Uterus (tissue), 4 donors: ENCODE data around the gene GATAD2A. TPM values are rescaled to one million over a fixed set of nuclear protein-coding genes. Genes with fewer than 3 reads are reported as not detected.

Experiments
- DNase-seq, 2 donors: peaks; one replicate each; pipeline ENCODE4 v3.0.0-alpha.2; 2019 to 2020
- H3K27ac ChIP-seq, 2 donors: fragments of 200-600 bp; sonication (generic); 1 replicate in 1 of 2; 2 replicates in 1 of 2; pipeline ENCODE4 v1.5.1; 2016 to 2018
- H3K27me3 ChIP-seq, 2 donors: fragments of 200-600 bp; sonication (generic); one replicate each; pipeline ENCODE4 v1.5.1; 2018 to 2019; ENCODE audit warnings: control low read depth in 1 of 2
- H3K36me3 ChIP-seq, 2 donors: fragments of 200-600 bp; sonication (generic); one replicate each; pipeline ENCODE4 v1.5.1; 2019; ENCODE audit warnings: control low read depth in 1 of 2
- H3K4me1 ChIP-seq, 2 donors: fragments of 200-600 bp; sonication (generic); one replicate each; pipeline ENCODE4 v1.5.1; 2018 to 2019; ENCODE audit warnings: control low read depth in 1 of 2
- H3K4me3 ChIP-seq, 2 donors: fragments of 200-600 bp; sonication (generic); 1 replicate in 1 of 2; 2 replicates in 1 of 2; pipeline ENCODE4 v1.5.1; 2018 to 2019; ENCODE audit warnings: mild to moderate bottlenecking in 1 of 2
- H3K9me3 ChIP-seq, 2 donors: fragments of 200-600 bp; sonication (generic); one replicate each; pipeline ENCODE4 v1.5.1; 2019; ENCODE audit warnings: control low read depth in 1 of 2
- POLR2A ChIP-seq, 2 donors: fragments of 450-650 bp; IDR thresholded peaks; one replicate each; pipeline ENCODE4 v1.6.1; 2016; ENCODE audit warnings: antibody characterized with exemption in 2 of 2, mild to moderate bottlenecking in 1 of 2, moderate library complexity in 1 of 2
- intact Hi-C: fragments of 100-400 bp; cut with DNase I; formaldehyde crosslinking; loops from one replicate; pipeline ENCODE4 v1.15.1; 2023; ENCODE audit warnings: low total_unique reads
- total RNA-seq, 4 donors: library from RNA; depleted of rRNA in 3 of 4; stranded (reverse); fragments of >200 nt in 3 of 4; gene quantifications; one replicate each; pipeline versions ENCODE4 v1.1.0 to v1.2.4, GENCODE V29; 2014 to 2023
- TF ChIP-seq, protein P1 (sequence below), 4 experiments: fragments of 200-600 bp in 2 of 4; fragments of 450-650 bp in 2 of 4; sonication (generic) in 2 of 4; IDR thresholded peaks; one replicate each; pipeline ENCODE4 v1.5.1; 2016 to 2019; ENCODE audit warnings: antibody characterized with exemption in 4 of 4, mild to moderate bottlenecking in 2 of 4, moderate library complexity in 1 of 4
- donor health status: DM: yes; HTN: yes; CAD: no.

The GATAD2A gene
- total RNA-seq, 4 donors from 2014 or later: 9.7 to 65.1 (median 22.3) TPM

DNA sequence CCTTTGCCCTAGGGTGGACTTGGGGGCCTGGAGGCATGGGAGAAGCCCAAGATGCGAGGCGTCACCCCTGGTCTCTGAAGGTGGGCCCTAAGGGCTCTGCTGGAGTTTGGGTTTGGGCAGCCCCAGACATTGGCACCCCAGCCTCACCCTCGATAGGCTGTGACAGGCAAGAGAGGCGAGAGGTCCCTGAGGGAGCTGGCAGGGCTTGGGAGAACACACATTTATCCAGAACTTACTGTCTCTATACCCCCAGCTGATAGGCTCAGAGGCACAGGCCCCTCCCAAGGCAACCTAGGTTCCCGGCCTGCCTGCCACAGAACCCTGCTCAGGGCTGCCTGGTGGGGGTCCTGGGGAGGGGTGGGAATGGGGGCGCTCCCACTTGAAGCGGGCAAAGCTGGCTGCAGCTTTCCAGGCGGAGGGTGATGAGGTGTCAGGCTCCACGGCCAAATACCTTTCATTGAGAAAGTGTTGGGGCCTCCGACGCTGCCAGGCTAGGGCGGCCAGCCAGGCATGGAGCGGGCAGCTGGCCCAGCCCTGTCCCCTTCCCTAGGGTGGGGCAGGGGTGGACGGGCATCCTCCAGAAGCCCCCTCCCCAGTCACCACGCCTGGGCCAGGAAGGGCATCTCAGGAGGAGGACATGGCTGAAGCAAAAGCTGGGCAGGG is 142.3 kb downstream of the GATAD2A start:
- peaks cover 0 to 6% of the 10 kb centered on the region in 2 donors for H3K27me3 ChIP-seq
- no peak for DNase-seq
- no peaks in the 10 kb centered on the region for H3K9me3 ChIP-seq
- no peak overlapping the region for H3K4me3 ChIP-seq
- H3K27ac ChIP-seq: no peak overlapping the region
- intact Hi-C loops: no loop called here
- no peaks in the 10 kb centered on the region for H3K4me1 ChIP-seq
- no peaks in the 10 kb centered on the region for H3K36me3 ChIP-seq
- TF ChIP-seq POLR2A (IDR thresholded peaks at IDR 0.05): no peak
- TF ChIP-seq, protein P1, sequence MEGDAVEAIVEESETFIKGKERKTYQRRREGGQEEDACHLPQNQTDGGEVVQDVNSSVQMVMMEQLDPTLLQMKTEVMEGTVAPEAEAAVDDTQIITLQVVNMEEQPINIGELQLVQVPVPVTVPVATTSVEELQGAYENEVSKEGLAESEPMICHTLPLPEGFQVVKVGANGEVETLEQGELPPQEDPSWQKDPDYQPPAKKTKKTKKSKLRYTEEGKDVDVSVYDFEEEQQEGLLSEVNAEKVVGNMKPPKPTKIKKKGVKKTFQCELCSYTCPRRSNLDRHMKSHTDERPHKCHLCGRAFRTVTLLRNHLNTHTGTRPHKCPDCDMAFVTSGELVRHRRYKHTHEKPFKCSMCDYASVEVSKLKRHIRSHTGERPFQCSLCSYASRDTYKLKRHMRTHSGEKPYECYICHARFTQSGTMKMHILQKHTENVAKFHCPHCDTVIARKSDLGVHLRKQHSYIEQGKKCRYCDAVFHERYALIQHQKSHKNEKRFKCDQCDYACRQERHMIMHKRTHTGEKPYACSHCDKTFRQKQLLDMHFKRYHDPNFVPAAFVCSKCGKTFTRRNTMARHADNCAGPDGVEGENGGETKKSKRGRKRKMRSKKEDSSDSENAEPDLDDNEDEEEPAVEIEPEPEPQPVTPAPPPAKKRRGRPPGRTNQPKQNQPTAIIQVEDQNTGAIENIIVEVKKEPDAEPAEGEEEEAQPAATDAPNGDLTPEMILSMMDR (IDR thresholded peaks at IDR 0.05): no peak

DNA sequence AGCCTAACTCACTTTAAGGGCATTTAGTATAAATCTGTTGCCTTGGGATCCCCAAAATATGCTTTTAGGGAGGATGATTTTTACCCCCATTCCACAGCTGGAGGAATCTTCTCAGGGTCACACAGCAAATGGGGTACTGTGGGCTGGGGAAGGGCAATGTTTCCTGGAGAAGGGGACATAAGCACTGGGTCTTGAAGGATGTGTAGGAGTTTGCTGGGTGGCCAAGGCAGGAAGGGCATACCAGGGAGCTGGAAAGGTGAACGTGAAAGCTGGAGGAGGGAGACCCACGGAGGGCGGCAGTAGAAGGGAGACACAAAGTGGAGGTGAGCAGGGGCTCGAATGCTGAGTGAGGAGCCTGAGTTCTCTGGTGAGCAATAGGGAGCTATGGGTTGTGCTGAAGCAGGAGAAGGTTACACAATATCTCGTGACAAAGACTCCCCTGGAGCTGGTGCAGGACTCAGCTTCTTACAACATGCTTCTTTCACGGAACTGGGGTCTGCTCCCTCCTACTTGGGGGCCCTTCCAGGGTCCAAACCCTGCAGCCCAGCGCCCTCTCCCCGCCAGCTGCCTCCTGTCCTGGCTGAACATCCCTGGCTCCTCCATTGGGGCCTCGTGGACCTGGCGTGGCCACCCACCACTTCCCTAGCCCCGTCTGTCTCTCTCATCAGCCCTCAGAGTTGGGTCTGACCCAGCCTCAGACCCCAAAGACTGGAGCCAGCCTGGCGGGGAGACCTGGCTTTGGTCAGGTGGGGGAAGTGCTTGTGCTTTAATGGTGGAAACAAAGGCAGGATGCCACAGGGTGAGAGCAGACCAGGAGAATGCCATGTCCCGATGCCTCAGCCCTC is 143.7 kb downstream of the GATAD2A start:
- Histone ChIP-seq H3K27ac (no peak overlapping the region), H3K4me3 (no peak overlapping the region), H3K27me3 (peaks cover 0 to 6% of the 10 kb centered on the region in 2 donors), H3K9me3 (no peaks in the 10 kb centered on the region), H3K4me1 (no peaks in the 10 kb centered on the region), H3K36me3 (no peaks in the 10 kb centered on the region)
- intact Hi-C loops: no loop called here
- TF ChIP-seq, protein P1 (IDR thresholded peaks at IDR 0.05): no peak
- no peak for TF ChIP-seq POLR2A (IDR thresholded peaks at IDR 0.05)
- DNase-seq: no peak

DNA sequence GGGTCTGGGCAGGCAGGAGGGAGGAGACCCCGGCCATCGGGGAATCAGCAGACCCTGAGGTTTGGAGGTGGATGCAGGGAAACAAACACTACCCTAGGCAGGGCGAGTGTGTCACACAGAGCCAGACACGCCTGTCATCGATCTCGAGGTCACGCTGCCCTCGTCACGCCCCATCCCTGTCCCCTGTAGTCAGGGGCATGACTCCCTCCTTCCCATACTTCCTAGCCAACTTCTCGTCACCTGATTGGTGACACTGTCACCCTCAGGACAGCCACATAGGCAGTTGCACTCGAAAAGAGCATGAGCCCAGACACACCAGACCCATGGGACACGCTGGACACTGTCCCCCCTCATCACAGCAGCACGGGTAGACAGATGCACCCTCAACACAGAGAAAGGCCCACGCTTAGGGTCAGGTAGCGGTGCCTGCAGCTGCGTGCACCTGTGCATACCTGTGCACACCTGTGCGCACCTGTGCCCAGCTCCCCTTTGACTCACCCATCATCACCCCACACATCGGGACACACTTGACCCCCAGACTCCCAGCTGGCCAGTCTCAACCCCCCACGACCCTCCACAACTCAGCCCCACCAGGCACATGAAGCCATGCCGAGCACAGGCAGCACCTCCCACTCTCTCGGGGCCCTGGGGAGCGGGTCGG is 144.5 kb downstream of the GATAD2A start:
- Histone ChIP-seq H3K27me3 (peaks cover 0 to 6% of the 10 kb centered on the region in 2 donors), H3K4me3 (no peak overlapping the region), H3K4me1 (no peaks in the 10 kb centered on the region), H3K27ac (no peak overlapping the region), H3K36me3 (no peaks in the 10 kb centered on the region), H3K9me3 (no peaks in the 10 kb centered on the region)
- intact Hi-C loops: no loop called here
- DNase-seq: no peak
- TF ChIP-seq, protein P1 (IDR thresholded peaks at IDR 0.05): no peak
- no peak for TF ChIP-seq POLR2A (IDR thresholded peaks at IDR 0.05)

DNA sequence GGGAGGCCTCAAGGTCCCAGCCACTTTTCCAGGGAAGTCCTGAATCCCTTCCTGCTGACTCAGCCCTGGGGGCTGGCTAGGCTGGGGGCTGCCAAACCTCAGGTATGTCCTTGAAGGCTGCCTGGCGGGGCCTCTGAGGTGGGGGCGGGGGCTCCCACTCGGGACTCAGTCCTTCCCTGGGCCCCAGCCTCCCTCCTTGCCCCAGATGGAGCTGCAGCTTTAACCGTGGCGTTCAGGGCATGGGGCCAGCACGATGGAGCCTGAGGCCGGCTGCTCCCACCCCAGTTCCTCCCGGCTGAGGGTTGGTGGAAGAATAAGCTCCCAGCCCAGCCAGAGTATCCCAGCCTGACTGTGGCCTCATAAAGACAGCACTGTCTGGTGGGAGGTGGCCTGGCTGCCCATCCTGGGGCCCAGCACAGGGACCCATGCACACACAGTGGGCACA is 145.0 kb downstream of the GATAD2A start:
- Histone ChIP-seq H3K27me3 (peaks cover 0 to 6% of the 10 kb centered on the region in 2 donors), H3K4me1 (no peaks in the 10 kb centered on the region), H3K4me3 (no peak overlapping the region), H3K27ac (no peak overlapping the region), H3K36me3 (no peaks in the 10 kb centered on the region), H3K9me3 (no peaks in the 10 kb centered on the region)
- intact Hi-C loops: no loop called here
- no peak for DNase-seq
- TF ChIP-seq, protein P1 (IDR thresholded peaks at IDR 0.05): no peak
- no peak for TF ChIP-seq POLR2A (IDR thresholded peaks at IDR 0.05)
